HEK293 (cell line): ENCODE measurements around the gene TMX3.

ENCODE experiments used
- CTCF ChIA-PET: fragments of 350-600 bp; formaldehyde crosslinking; extraction: SDS; loops from one replicate; lab custom pipeline; 2021; ENCODE audit warnings: antibody characterized with exemption; lab: Yijun Ruan, JAX
- POLR2A ChIA-PET: fragments of 300-600 bp; formaldehyde crosslinking; extraction: SDS; loops from one replicate; lab custom pipeline; 2020; ENCODE audit warnings: antibody characterized with exemption, inconsistent platforms; lab: Yijun Ruan, JAX
- H3K27ac ChIP-seq: fragments of 200-500 bp; sonication (Bioruptor generic); 2 replicates; pipeline ENCODE4 v1.5.1; 2014; ENCODE audit warnings: low read depth, low read length, control low read depth, inconsistent platforms; ENCODE audit errors: extremely low read depth
- H3K36me3 ChIP-seq, 2 experiments: fragments of 200-500 bp in 1 of 2; sonication (Bioruptor generic) in 1 of 2; 1 replicate in 1 of 2; 2 replicates in 1 of 2; pipeline ENCODE4 v1.5.1; 2014 to 2017; ENCODE audit warnings: inconsistent platforms in 2 of 2, low read length in 2 of 2; ENCODE audit not compliant: control insufficient read depth in 2 of 2, insufficient read depth in 1 of 2
- H3K4me1 ChIP-seq: fragments of 200-500 bp; sonication (Bioruptor generic); 2 replicates; pipeline ENCODE4 v1.5.1; 2014; ENCODE audit warnings: mild to moderate bottlenecking, low read length, inconsistent platforms; ENCODE audit not compliant: control insufficient read depth, insufficient read depth
- H3K4me3 ChIP-seq: 2 replicates; pipeline ENCODE4 v1.5.1; 2011; ENCODE audit warnings: low read depth, mild to moderate bottlenecking, control low read depth, low read length, moderate library complexity
- H3K9me3 ChIP-seq: fragments of 200-500 bp; sonication (Bioruptor generic); 2 replicates; pipeline ENCODE4 v1.5.1; 2014; ENCODE audit warnings: low read depth, low read length, inconsistent platforms; ENCODE audit not compliant: control insufficient read depth, insufficient read depth
- AEBP2 ChIP-seq: fragments of 450-650 bp; formaldehyde crosslinking; IDR thresholded peaks from 2 replicates; pipeline ENCODE4 v1.5.1; 2016; ENCODE audit warnings: missing biosample characterization, missing genetic modification characterization, borderline replicate concordance
- KLF10 ChIP-seq: fragments of 450-650 bp; IDR thresholded peaks from 2 replicates; pipeline ENCODE4 v1.5.1; 2018; ENCODE audit warnings: missing biosample characterization, mild to moderate bottlenecking, missing genetic modification characterization
- OVOL3 ChIP-seq: fragments of 450-650 bp; formaldehyde crosslinking; IDR thresholded peaks from 2 replicates; pipeline ENCODE4 v1.5.1; 2016; ENCODE audit warnings: missing biosample characterization, missing genetic modification characterization
- PRDM1 ChIP-seq: fragments of 450-650 bp; formaldehyde crosslinking; IDR thresholded peaks from 2 replicates; pipeline ENCODE4; 2016; ENCODE audit warnings: missing biosample characterization, missing genetic modification characterization
- SALL2 ChIP-seq: fragments of 450-650 bp; formaldehyde crosslinking; IDR thresholded peaks from 2 replicates; pipeline ENCODE4 v1.5.0; 2017; ENCODE audit warnings: missing biosample characterization, mild to moderate bottlenecking, missing genetic modification characterization, borderline replicate concordance
- WT1 ChIP-seq: fragments of 450-650 bp; formaldehyde crosslinking; IDR thresholded peaks from 2 replicates; pipeline ENCODE4 v1.5.1; 2016; ENCODE audit warnings: missing biosample characterization, missing genetic modification characterization
- YY1 ChIP-seq: fragments of 450-650 bp; formaldehyde crosslinking; IDR thresholded peaks from 2 replicates; pipeline ENCODE4 v1.5.1; 2018; ENCODE audit warnings: missing biosample characterization, missing genetic modification characterization
- ZBTB10 ChIP-seq: fragments of 450-650 bp; formaldehyde crosslinking; IDR thresholded peaks from 2 replicates; pipeline ENCODE4 v1.5.1; 2016; ENCODE audit warnings: missing biosample characterization, missing genetic modification characterization
- ZBTB7A ChIP-seq: fragments of 450-650 bp; formaldehyde crosslinking; IDR thresholded peaks from 2 replicates; pipeline ENCODE4 v1.5.1; 2016; ENCODE audit warnings: low read depth, missing biosample characterization, missing genetic modification characterization
- ZFHX2 ChIP-seq: fragments of 450-650 bp; formaldehyde crosslinking; conservative IDR thresholded peaks from 2 replicates; pipeline ENCODE4 v1.5.1; 2016; ENCODE audit warnings: missing biosample characterization, missing genetic modification characterization
- ZNF10 ChIP-seq: fragments of 450-650 bp; formaldehyde crosslinking; IDR thresholded peaks from 2 replicates; pipeline ENCODE4 v1.5.1; 2017; ENCODE audit warnings: missing biosample characterization, missing genetic modification characterization
- ZNF155 ChIP-seq: fragments of 450-650 bp; formaldehyde crosslinking; IDR thresholded peaks from 2 replicates; pipeline ENCODE4 v1.5.1; 2016; ENCODE audit warnings: missing biosample characterization, missing genetic modification characterization
- ZNF169 ChIP-seq: fragments of 450-650 bp; formaldehyde crosslinking; IDR thresholded peaks from 2 replicates; pipeline ENCODE4 v1.5.1; 2016; ENCODE audit warnings: missing biosample characterization, missing genetic modification characterization
- ZNF292 ChIP-seq: fragments of 450-650 bp; formaldehyde crosslinking; IDR thresholded peaks from 2 replicates; pipeline ENCODE4 v1.5.1; 2016; ENCODE audit warnings: low read depth, missing biosample characterization, missing genetic modification characterization, borderline replicate concordance
- ZNF311 ChIP-seq: fragments of 450-650 bp; formaldehyde crosslinking; IDR thresholded peaks from 2 replicates; pipeline ENCODE4 v1.5.1; 2017; ENCODE audit warnings: missing biosample characterization, missing genetic modification characterization, borderline replicate concordance
- ZNF324 ChIP-seq: fragments of 450-650 bp; formaldehyde crosslinking; IDR thresholded peaks from 2 replicates; pipeline ENCODE4 v1.5.1; 2016; ENCODE audit warnings: missing biosample characterization, missing genetic modification characterization
- ZNF391 ChIP-seq: fragments of 450-650 bp; formaldehyde crosslinking; IDR thresholded peaks from 2 replicates; pipeline ENCODE4 v1.5.1; 2016; ENCODE audit warnings: low read depth, missing biosample characterization, missing genetic modification characterization, borderline replicate concordance
- ZNF404 ChIP-seq: fragments of 450-650 bp; formaldehyde crosslinking; IDR thresholded peaks from 2 replicates; pipeline ENCODE4 v1.5.1; 2017; ENCODE audit warnings: missing biosample characterization, missing genetic modification characterization
- ZNF423 ChIP-seq: fragments of 450-650 bp; formaldehyde crosslinking; IDR thresholded peaks from 2 replicates; pipeline ENCODE4 v1.5.1; 2016; ENCODE audit warnings: missing biosample characterization, missing genetic modification characterization
- ZNF549 ChIP-seq: fragments of 450-650 bp; IDR thresholded peaks from 2 replicates; pipeline ENCODE4 v1.5.1; 2018; ENCODE audit warnings: missing biosample characterization, missing genetic modification characterization, mild to moderate bottlenecking, inconsistent platforms, moderate library complexity
- ZNF555 ChIP-seq: fragments of 450-650 bp; formaldehyde crosslinking; conservative IDR thresholded peaks from 2 replicates; pipeline ENCODE4 v1.5.1; 2017; ENCODE audit warnings: missing biosample characterization, mild to moderate bottlenecking, missing genetic modification characterization, inconsistent platforms
- ZNF580 ChIP-seq: fragments of 450-650 bp; formaldehyde crosslinking; IDR thresholded peaks from 2 replicates; pipeline ENCODE4 v1.5.1; 2016; ENCODE audit warnings: missing biosample characterization, missing genetic modification characterization
- ZNF585B ChIP-seq: fragments of 450-650 bp; formaldehyde crosslinking; IDR thresholded peaks from 2 replicates; pipeline ENCODE4 v1.5.1; 2016; ENCODE audit warnings: missing biosample characterization, missing genetic modification characterization
- ZNF596 ChIP-seq: fragments of 450-650 bp; IDR thresholded peaks from 2 replicates; pipeline ENCODE4 v1.5.0; 2018; ENCODE audit warnings: missing biosample characterization, mild to moderate bottlenecking, missing genetic modification characterization, moderate library complexity
- ZNF621 ChIP-seq: fragments of 450-650 bp; formaldehyde crosslinking; IDR thresholded peaks from 2 replicates; pipeline ENCODE4 v1.5.1; 2017; ENCODE audit warnings: missing biosample characterization, missing genetic modification characterization
- ZNF626 ChIP-seq: fragments of 450-650 bp; sonication (Bioruptor Pico); formaldehyde crosslinking; IDR thresholded peaks from 2 replicates; pipeline ENCODE4 v1.5.1; 2018; ENCODE audit warnings: missing biosample characterization, missing genetic modification characterization, inconsistent platforms
- ZNF629 ChIP-seq: fragments of 450-650 bp; formaldehyde crosslinking; IDR thresholded peaks from 2 replicates; pipeline ENCODE4 v1.5.1; 2017; ENCODE audit warnings: missing biosample characterization, missing genetic modification characterization
- ZNF645 ChIP-seq: fragments of 450-650 bp; formaldehyde crosslinking; IDR thresholded peaks from 2 replicates; pipeline ENCODE4; 2016; ENCODE audit warnings: missing biosample characterization, missing genetic modification characterization
- ZNF658 ChIP-seq: fragments of 450-650 bp; formaldehyde crosslinking; IDR thresholded peaks from 2 replicates; pipeline ENCODE4; 2016; ENCODE audit warnings: missing biosample characterization, missing genetic modification characterization
- ZNF670 ChIP-seq: fragments of 450-650 bp; formaldehyde crosslinking; IDR thresholded peaks from 2 replicates; pipeline ENCODE4 v1.5.1; 2016; ENCODE audit warnings: missing biosample characterization, missing genetic modification characterization, low read depth
- ZSCAN23 ChIP-seq: fragments of 450-650 bp; formaldehyde crosslinking; IDR thresholded peaks from 2 replicates; pipeline ENCODE4 v1.5.1; 2016; ENCODE audit warnings: missing biosample characterization, missing genetic modification characterization

TMX3 gene

GRCh38 chr18:68727506-68727905, 12.6 kb upstream of the TMX3 start:
- Histone ChIP-seq H3K27ac (no peak overlapping the region), H3K4me1 (no peaks in the 10 kb centered on the region)
- POLR2A ChIA-PET: no interaction called here

GRCh38 chr18:68725346-68725745, 10.4 kb upstream of the TMX3 start:
- Histone ChIP-seq H3K9me3 (no peaks in the 10 kb centered on the region), H3K4me1 (no peaks in the 10 kb centered on the region), H3K36me3 (no peaks in the 10 kb centered on the region), H3K27ac (no peak overlapping the region)
- TF ChIP-seq WT1 (tag by site-specific recombination) (no peak), ZBTB7A (no peak), ZNF391 (tag by site-specific recombination) (no peak), ZNF621 (tag by site-specific recombination) (no peak), ZNF324 (tag by site-specific recombination) (no peak), PRDM1 (tag by site-specific recombination) (no peak), ZNF626 (tag by site-specific recombination) (no peak), ZNF645 (tag by site-specific recombination) (no peak), ZNF585B (tag by site-specific recombination) (no peak), ZNF670 (tag by site-specific recombination) (no peak), ZNF629 (no peak), ZFHX2 (tag by site-specific recombination) (no peak)
- TF ChIP-seq, all 188 proteins: peak for 0
- POLR2A ChIA-PET: no interaction called here
- no peak overlapping the region for H3K4me3 ChIP-seq
- CTCF ChIA-PET: no interaction called here

More at GRCh38 chr18:68727506-68727905, 12.6 kb upstream of the TMX3 start:
- Histone ChIP-seq H3K9me3 (no peaks in the 10 kb centered on the region), H3K4me3 (no peak overlapping the region), H3K36me3 (no peaks in the 10 kb centered on the region)
- CTCF ChIA-PET: no interaction called here
- no peak for TF ChIP-seq ZNF658 (tag by site-specific recombination)
- TF ChIP-seq ZNF596 (tag by site-specific recombination): no peak
- no peak for TF ChIP-seq ZNF155 (tag by site-specific recombination)
- TF ChIP-seq ZNF555 (tag by site-specific recombination): no peak
- TF ChIP-seq OVOL3 (tag by site-specific recombination): no peak
- TF ChIP-seq YY1 (tag by site-specific recombination): no peak
- no peak for TF ChIP-seq ZNF404
- TF ChIP-seq ZBTB10 (tag by site-specific recombination): no peak
- TF ChIP-seq SALL2 (tag by site-specific recombination): no peak
- TF ChIP-seq ZNF292 (tag by site-specific recombination): no peak
- no peak for TF ChIP-seq ZNF549 (tag by site-specific recombination)
- no peak for TF ChIP-seq ZSCAN23
- no peak for TF ChIP-seq ZNF423 (tag by site-specific recombination)
- no peak for TF ChIP-seq ZNF311
- TF ChIP-seq ZNF169: no peak
- TF ChIP-seq ZNF580 (tag by site-specific recombination): no peak
- TF ChIP-seq ZNF10 (tag by site-specific recombination): no peak
- no peak for TF ChIP-seq AEBP2 (tag by site-specific recombination)
- TF ChIP-seq KLF10 (tag by site-specific recombination): no peak
